HEK293 (cell line): ENCODE results near the gene AGFG1.

ENCODE experiments used
- CTCF ChIA-PET: fragments of 350-600 bp; formaldehyde crosslinking; extraction: SDS; loops from one replicate; lab custom pipeline; 2021; ENCODE audit warnings: antibody characterized with exemption; lab: Yijun Ruan, JAX
- POLR2A ChIA-PET: fragments of 300-600 bp; formaldehyde crosslinking; extraction: SDS; loops from one replicate; lab custom pipeline; 2020; ENCODE audit warnings: antibody characterized with exemption, inconsistent platforms; lab: Yijun Ruan, JAX
- H3K27ac ChIP-seq: fragments of 200-500 bp; sonication (Bioruptor generic); 2 replicates; pipeline ENCODE4 v1.5.1; 2014; ENCODE audit warnings: low read depth, low read length, control low read depth, inconsistent platforms; ENCODE audit errors: extremely low read depth
- H3K36me3 ChIP-seq, 2 experiments: fragments of 200-500 bp in 1 of 2; sonication (Bioruptor generic) in 1 of 2; 1 replicate in 1 of 2; 2 replicates in 1 of 2; pipeline ENCODE4 v1.5.1; 2014 to 2017; ENCODE audit warnings: inconsistent platforms in 2 of 2, low read length in 2 of 2; ENCODE audit not compliant: control insufficient read depth in 2 of 2, insufficient read depth in 1 of 2
- H3K4me1 ChIP-seq: fragments of 200-500 bp; sonication (Bioruptor generic); 2 replicates; pipeline ENCODE4 v1.5.1; 2014; ENCODE audit warnings: mild to moderate bottlenecking, low read length, inconsistent platforms; ENCODE audit not compliant: control insufficient read depth, insufficient read depth
- H3K4me3 ChIP-seq: 2 replicates; pipeline ENCODE4 v1.5.1; 2011; ENCODE audit warnings: low read depth, mild to moderate bottlenecking, control low read depth, low read length, moderate library complexity
- H3K9me3 ChIP-seq: fragments of 200-500 bp; sonication (Bioruptor generic); 2 replicates; pipeline ENCODE4 v1.5.1; 2014; ENCODE audit warnings: low read depth, low read length, inconsistent platforms; ENCODE audit not compliant: control insufficient read depth, insufficient read depth
- PRDM4 ChIP-seq: fragments of 450-650 bp; formaldehyde crosslinking; IDR thresholded peaks from 2 replicates; pipeline ENCODE4 v1.5.1; 2017; ENCODE audit warnings: missing biosample characterization, missing genetic modification characterization
- ZBTB7A ChIP-seq: fragments of 450-650 bp; formaldehyde crosslinking; IDR thresholded peaks from 2 replicates; pipeline ENCODE4 v1.5.1; 2016; ENCODE audit warnings: low read depth, missing biosample characterization, missing genetic modification characterization
- ZNF112 ChIP-seq: fragments of 450-650 bp; formaldehyde crosslinking; IDR thresholded peaks from 2 replicates; pipeline ENCODE4 v1.5.0; 2017; ENCODE audit warnings: missing biosample characterization, missing genetic modification characterization
- ZNF157 ChIP-seq: fragments of 450-650 bp; formaldehyde crosslinking; IDR thresholded peaks from 2 replicates; pipeline ENCODE4 v1.5.1; 2016; ENCODE audit warnings: missing biosample characterization, missing genetic modification characterization
- ZNF169 ChIP-seq: fragments of 450-650 bp; formaldehyde crosslinking; IDR thresholded peaks from 2 replicates; pipeline ENCODE4 v1.5.1; 2016; ENCODE audit warnings: missing biosample characterization, missing genetic modification characterization
- ZNF175 ChIP-seq: fragments of 450-650 bp; formaldehyde crosslinking; IDR thresholded peaks from 2 replicates; pipeline ENCODE4 v1.5.1; 2016; ENCODE audit warnings: missing biosample characterization, missing genetic modification characterization
- ZNF239 ChIP-seq: fragments of 450-650 bp; formaldehyde crosslinking; IDR thresholded peaks from 2 replicates; pipeline ENCODE4 v1.5.1; 2016; ENCODE audit warnings: missing biosample characterization, missing genetic modification characterization
- ZNF280C ChIP-seq: fragments of 450-650 bp; formaldehyde crosslinking; IDR thresholded peaks from 2 replicates; pipeline ENCODE4 v1.5.1; 2016; ENCODE audit warnings: missing biosample characterization, missing genetic modification characterization
- ZNF394 ChIP-seq: fragments of 450-650 bp; formaldehyde crosslinking; IDR thresholded peaks from 2 replicates; pipeline ENCODE4 v1.5.1; 2016; ENCODE audit warnings: missing biosample characterization, missing genetic modification characterization, mild to moderate bottlenecking, moderate library complexity, borderline replicate concordance
- ZNF514 ChIP-seq: fragments of 450-650 bp; formaldehyde crosslinking; IDR thresholded peaks from 2 replicates; pipeline ENCODE4 v1.5.1; 2016; ENCODE audit warnings: missing biosample characterization, missing genetic modification characterization
- ZNF530 ChIP-seq: fragments of 450-650 bp; formaldehyde crosslinking; IDR thresholded peaks from 2 replicates; pipeline ENCODE4 v1.5.1; 2016; ENCODE audit warnings: low read depth, missing biosample characterization, missing genetic modification characterization
- ZNF560 ChIP-seq: fragments of 450-650 bp; formaldehyde crosslinking; IDR thresholded peaks from 2 replicates; pipeline ENCODE4 v1.5.1; 2017; ENCODE audit warnings: missing biosample characterization, missing genetic modification characterization, borderline replicate concordance
- ZNF585B ChIP-seq: fragments of 450-650 bp; formaldehyde crosslinking; IDR thresholded peaks from 2 replicates; pipeline ENCODE4 v1.5.1; 2016; ENCODE audit warnings: missing biosample characterization, missing genetic modification characterization
- ZNF600 ChIP-seq: fragments of 450-650 bp; formaldehyde crosslinking; IDR thresholded peaks from 2 replicates; pipeline ENCODE4 v1.5.1; 2016; ENCODE audit warnings: missing biosample characterization, missing genetic modification characterization
- ZNF639 ChIP-seq: fragments of 450-650 bp; formaldehyde crosslinking; IDR thresholded peaks from 2 replicates; pipeline ENCODE4 v1.5.1; 2016; ENCODE audit warnings: missing biosample characterization, missing genetic modification characterization
- ZNF660 ChIP-seq: fragments of 450-650 bp; IDR thresholded peaks from 2 replicates; pipeline ENCODE4 v1.5.1; 2018; ENCODE audit warnings: missing biosample characterization, mild to moderate bottlenecking, missing genetic modification characterization
- ZNF692 ChIP-seq: fragments of 450-650 bp; formaldehyde crosslinking; IDR thresholded peaks from 2 replicates; pipeline ENCODE4 v1.5.1; 2016; ENCODE audit warnings: missing biosample characterization, missing genetic modification characterization
- ZNF843 ChIP-seq: fragments of 450-650 bp; formaldehyde crosslinking; IDR thresholded peaks from 2 replicates; pipeline ENCODE4 v1.5.1; 2016; ENCODE audit warnings: missing biosample characterization, missing genetic modification characterization

The AGFG1 gene

GRCh38 chr2:227608561-227609338 lies 136.8 kb downstream of the AGFG1 start:
- TF ChIP-seq ZNF169 (no peak), ZNF394 (tag by site-specific recombination) (no peak), PRDM4 (tag by site-specific recombination) (no peak), ZNF239 (tag by site-specific recombination) (no peak), ZNF514 (tag by site-specific recombination) (no peak), ZNF157 (no peak), ZNF112 (tag by site-specific recombination) (no peak), ZNF175 (no peak), ZNF280C (tag by site-specific recombination) (no peak), ZNF692 (tag by site-specific recombination) (no peak), ZNF600 (tag by site-specific recombination) (no peak), ZNF660 (tag by site-specific recombination) (no peak), ZNF585B (tag by site-specific recombination) (no peak), ZNF530 (tag by site-specific recombination) (no peak), ZNF560 (tag by site-specific recombination) (no peak), ZNF843 (no peak)
- Histone ChIP-seq H3K36me3 (no peaks in the 10 kb centered on the region), H3K27ac (no peak overlapping the region), H3K9me3 (no peaks in the 10 kb centered on the region), H3K4me1 (0 out of 2 replicates have a peak, but pooled peaks cover 3% of the 10 kb centered on the region), H3K4me3 (no peak overlapping the region)
- POLR2A ChIA-PET = no interaction called here
- CTCF ChIA-PET = no interaction called here

- no peaks in the 10 kb centered on the region for H3K36me3 ChIP-seq
- H3K9me3 ChIP-seq = no peaks in the 10 kb centered on the region
- H3K4me3 ChIP-seq = no peak overlapping the region
- no peak overlapping the region for H3K27ac ChIP-seq
- POLR2A ChIA-PET = no interaction called here
- CTCF ChIA-PET = no interaction called here
- TF ChIP-seq ZNF639 (tag by site-specific recombination) (no peak), ZBTB7A (no peak)
- H3K4me1 ChIP-seq = 0 out of 2 replicates have a peak, but pooled peaks cover 3% of the 10 kb centered on the region
Observed at GRCh38 chr2:227610123-227610522, 138.2 kb downstream of the AGFG1 start.
